HTR-8/SVneo (cell line): ENCODE results near the gene MUS81.

ENCODE experiments used
- DNase-seq: peaks from one replicate; pipeline ENCODE4 v3.0.0; 2011; ENCODE audit warnings: low spot score, mixed read lengths; ENCODE audit not compliant: insufficient read length
- FAIRE-seq: peaks from 2 replicates; lab custom pipeline; 2011; peaks lifted over from hg19 to GRCh38; lab: Jason Lieb, UNC

The MUS81 gene

GRCh38 chr11:65858681-65859087, 1.5 kb upstream of the MUS81 start:
- FAIRE-seq: no peak
- no peak for DNase-seq

- FAIRE-seq (peak; percentile 95), DNase-seq (peak; percentile 98)
Observed at GRCh38 chr11:65859095-65859811, 980 bp upstream of the MUS81 start.

GRCh38 chr11:65859812-65860277, 388 bp upstream of the MUS81 start:
- FAIRE-seq (peak; percentile 46), DNase-seq (no peak)

GRCh38 chr11:65861165-65861505, 902 bp downstream of the MUS81 start:
- DNase-seq (no peak), FAIRE-seq (no peak)

- FAIRE-seq: no peak
Observed at GRCh38 chr11:65861533-65862183, 1.4 kb downstream of the MUS81 start.

GRCh38 chr11:65862191-65862735, 2.0 kb downstream of the MUS81 start:
- FAIRE-seq (no peak), DNase-seq (no peak)

More at GRCh38 chr11:65861533-65862183, 1.4 kb downstream of the MUS81 start:
- no peak for DNase-seq

GRCh38 chr11:65862941-65863888, 3.0 kb downstream of the MUS81 start:
- FAIRE-seq (peak; percentile 77), DNase-seq (no peak)

- DNase-seq (no peak), FAIRE-seq (peak; percentile 33)
Observed at GRCh38 chr11:65863889-65864705, 3.9 kb downstream of the MUS81 start.

GRCh38 chr11:65864706-65865471, 4.7 kb downstream of the MUS81 start:
- DNase-seq (no peak), FAIRE-seq (peak; percentile 26)

- no peak for FAIRE-seq
Observed at GRCh38 chr11:65865550-65866172, 5.4 kb downstream of the MUS81 start.

GRCh38 chr11:65866509-65867283, 6.5 kb downstream of the MUS81 start:
- DNase-seq (no peak), FAIRE-seq (peak; percentile 49)

More at GRCh38 chr11:65865550-65866172, 5.4 kb downstream of the MUS81 start:
- no peak for DNase-seq

- peak; percentile 36 for FAIRE-seq
- DNase-seq: no peak
Observed at GRCh38 chr11:65867284-65868071, 7.2 kb downstream of the MUS81 start.

- DNase-seq: no peak
Observed at GRCh38 chr11:65868076-65868667, 7.9 kb downstream of the MUS81 start.

GRCh38 chr11:65868907-65869306, 8.7 kb downstream of the MUS81 start:
- FAIRE-seq: no peak

More at GRCh38 chr11:65868076-65868667, 7.9 kb downstream of the MUS81 start:
- peak; percentile 75 for FAIRE-seq

GRCh38 chr11:65869643-65870306, 9.5 kb downstream of the MUS81 start:
- DNase-seq (no peak), FAIRE-seq (no peak)

More at GRCh38 chr11:65868907-65869306, 8.7 kb downstream of the MUS81 start:
- no peak for DNase-seq

GRCh38 chr11:65870307-65870658, 10.1 kb downstream of the MUS81 start:
- FAIRE-seq: peak; percentile 94

More at GRCh38 chr11:65870307-65870658, 10.1 kb downstream of the MUS81 start:
- no peak for DNase-seq
